Measurements from ENCODE around the gene BTNL2.
"Not testable (repeated sequence)": the region's sequence is repeated elsewhere in the genome, so short reads cannot be mapped to it uniquely, and the experiment has no call there.

The BTNL2 gene

DNA sequence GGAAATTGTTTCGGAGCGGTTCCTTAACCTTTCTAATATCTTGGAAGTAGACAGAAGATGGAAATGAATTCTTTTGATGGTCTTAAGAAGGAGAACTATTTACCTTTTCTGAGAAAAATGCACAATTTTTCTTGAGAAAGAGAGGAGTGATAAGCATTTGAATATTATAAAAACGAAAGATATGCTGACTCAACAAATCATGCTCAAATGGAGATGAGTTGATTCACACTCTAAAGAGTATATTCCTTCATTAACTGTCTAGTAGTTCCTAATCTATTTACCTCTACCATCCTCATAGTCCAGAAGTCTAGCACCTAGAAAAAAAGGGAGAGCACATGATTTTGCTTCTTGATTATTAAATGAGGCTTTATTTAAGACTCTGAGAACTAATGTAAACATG lies 39.3 kb downstream of the BTNL2 start:
- no peak overlapping the region for H3K9ac ChIP-seq
- H3K27me3 ChIP-seq (ENCODE audit: control insufficient read depth, insufficient read depth, low read length): no peaks in the 10 kb centered on the region
- H3K27ac ChIP-seq: no peak overlapping the region
- H3K4me2 ChIP-seq (ENCODE audit: low read length): no peak overlapping the region
- no peak overlapping the region for H3K4me3 ChIP-seq (ENCODE audit: low read depth, low read length)
- H3K9me3 ChIP-seq (ENCODE audit: control insufficient read depth, low read length): no peaks in the 10 kb centered on the region
- TF ChIP-seq CTCF (IDR thresholded peaks at IDR 0.05): no peak
- H3K36me3 ChIP-seq (ENCODE audit: control insufficient read depth, insufficient read depth, low read length): no peaks in the 10 kb centered on the region
- H3K79me2 ChIP-seq: no peaks in the 10 kb centered on the region
- H3K4me1 ChIP-seq: no peaks in the 10 kb centered on the region
- H2AFZ ChIP-seq: no peak overlapping the region

GRCh38 chr6:32359225-32359624 lies 47.8 kb downstream of the BTNL2 start:
- not testable (repeated sequence) for H3K9ac ChIP-seq

DNA sequence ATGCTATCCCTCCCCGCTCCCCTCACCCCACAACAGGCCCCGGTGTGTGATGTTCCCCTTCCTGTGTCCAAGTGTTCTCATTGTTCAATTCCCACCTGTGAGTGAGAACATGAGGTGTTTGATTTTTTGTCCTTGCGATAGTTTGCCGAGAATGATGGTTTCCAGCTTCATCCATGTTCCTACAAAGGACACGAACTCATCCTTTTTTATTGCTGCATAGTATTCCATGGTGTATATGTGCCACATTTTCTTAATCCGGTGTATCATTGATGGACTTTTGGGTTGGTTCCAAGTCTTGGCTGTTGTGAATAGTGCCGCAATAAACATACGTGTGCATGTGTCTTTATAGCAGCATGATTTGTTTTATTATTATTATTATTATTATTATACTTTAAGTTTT lies 48.4 kb downstream of the BTNL2 start:
- not testable (repeated sequence) for H3K4me2 ChIP-seq (ENCODE audit: low read length); H2AFZ ChIP-seq; H3K9ac ChIP-seq; H3K4me1 ChIP-seq; H3K9me3 ChIP-seq (ENCODE audit: control insufficient read depth, low read length); H3K4me3 ChIP-seq (ENCODE audit: low read depth, low read length); H3K27ac ChIP-seq; H3K79me2 ChIP-seq; H3K27me3 ChIP-seq (ENCODE audit: control insufficient read depth, insufficient read depth, low read length); H3K36me3 ChIP-seq (ENCODE audit: control insufficient read depth, insufficient read depth, low read length)

More at GRCh38 chr6:32359225-32359624, 47.8 kb downstream of the BTNL2 start:
- H3K27ac ChIP-seq; H2AFZ ChIP-seq; H3K27me3 ChIP-seq (ENCODE audit: control insufficient read depth, insufficient read depth, low read length); H3K9me3 ChIP-seq (ENCODE audit: control insufficient read depth, low read length); H3K4me1 ChIP-seq; H3K79me2 ChIP-seq; H3K36me3 ChIP-seq (ENCODE audit: control insufficient read depth, insufficient read depth, low read length); H3K4me3 ChIP-seq (ENCODE audit: low read depth, low read length); H3K4me2 ChIP-seq (ENCODE audit: low read length): not testable (repeated sequence)

DNA sequence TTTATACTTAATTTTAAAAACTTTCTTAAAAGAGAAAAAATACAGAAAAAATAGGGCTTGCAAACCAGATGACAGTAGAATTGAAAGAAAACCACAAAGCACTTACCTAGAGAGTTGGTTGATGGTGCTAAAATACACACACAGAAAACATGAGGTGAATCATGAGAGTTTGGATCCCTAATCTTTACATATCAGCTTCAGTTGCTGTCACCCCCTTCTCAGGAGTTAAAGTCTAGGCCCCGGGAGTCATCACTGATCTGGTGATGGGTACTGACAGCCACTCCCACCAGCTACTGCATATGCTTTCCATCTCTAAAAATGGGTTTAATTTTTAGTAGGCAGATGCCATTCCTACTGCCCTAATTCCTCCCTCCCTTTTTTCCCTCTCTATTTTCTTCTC lies 52.0 kb downstream of the BTNL2 start:
- Histone ChIP-seq H3K9me3 (ENCODE audit: control insufficient read depth, low read length) (no peaks in the 10 kb centered on the region), H3K27me3 (ENCODE audit: control insufficient read depth, insufficient read depth, low read length) (no peaks in the 10 kb centered on the region), H3K4me2 (ENCODE audit: low read length) (no peak overlapping the region), H3K27ac (no peak overlapping the region), H3K4me3 (ENCODE audit: low read depth, low read length) (no peak overlapping the region), H3K4me1 (no peaks in the 10 kb centered on the region), H3K36me3 (ENCODE audit: control insufficient read depth, insufficient read depth, low read length) (no peaks in the 10 kb centered on the region), H2AFZ (no peak overlapping the region), H3K79me2 (no peaks in the 10 kb centered on the region), H3K9ac (no peak overlapping the region)
- no peak for TF ChIP-seq CTCF (IDR thresholded peaks at IDR 0.05)

GRCh38 chr6:32353348-32353747 lies 53.6 kb downstream of the BTNL2 start:
- H2AFZ ChIP-seq: no peak overlapping the region
- H3K4me2 ChIP-seq (ENCODE audit: low read length): no peak overlapping the region
- no peak for TF ChIP-seq CTCF (IDR thresholded peaks at IDR 0.05)
- H3K4me1 ChIP-seq: no peaks in the 10 kb centered on the region
- no peaks in the 10 kb centered on the region for H3K79me2 ChIP-seq
- H3K9ac ChIP-seq: no peak overlapping the region
- H3K4me3 ChIP-seq (ENCODE audit: low read depth, low read length): no peak overlapping the region
- no peaks in the 10 kb centered on the region for H3K9me3 ChIP-seq (ENCODE audit: control insufficient read depth, low read length)
- no peak overlapping the region for H3K27ac ChIP-seq
- no peaks in the 10 kb centered on the region for H3K27me3 ChIP-seq (ENCODE audit: control insufficient read depth, insufficient read depth, low read length)
- no peaks in the 10 kb centered on the region for H3K36me3 ChIP-seq (ENCODE audit: control insufficient read depth, insufficient read depth, low read length)
